HL-60/S4 treated with retinoic acid at 250 ng/mL for 4 days and 3 days (cell line): ENCODE data around the gene RXFP3.

Experiments
- in situ Hi-C: fragments of 300-500 bp; cut with MboI; formaldehyde crosslinking; loops from 2 replicates; pipeline ENCODE4 v1.7.0; 2022; ENCODE audit warnings: low sequenced_read_pairs

The RXFP3 gene

DNA sequence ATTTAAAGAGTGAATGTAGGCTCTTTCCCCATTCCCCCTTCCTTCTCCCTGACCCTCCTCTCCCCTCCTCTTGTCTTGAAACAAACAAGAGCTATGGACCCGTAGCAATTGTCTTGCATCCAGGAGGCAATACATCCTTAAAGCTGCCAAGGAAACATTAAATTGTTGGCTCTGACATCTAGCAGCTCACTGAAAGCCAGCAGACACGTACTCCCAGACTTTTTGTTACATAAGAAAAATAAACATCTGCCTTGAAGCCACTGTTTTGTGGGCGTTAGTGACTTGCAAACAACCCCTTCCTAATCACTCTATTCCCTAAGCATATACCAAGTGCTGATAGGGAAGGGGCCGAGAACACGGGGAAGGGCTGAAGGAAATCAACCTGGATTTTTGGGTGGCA is 39.7 kb downstream of the RXFP3 start:
- in situ Hi-C loops: loop anchor here (25.0 kb wide), 1 partner anchor 486 kb away; no protein-coding TSS in a partner anchor

DNA sequence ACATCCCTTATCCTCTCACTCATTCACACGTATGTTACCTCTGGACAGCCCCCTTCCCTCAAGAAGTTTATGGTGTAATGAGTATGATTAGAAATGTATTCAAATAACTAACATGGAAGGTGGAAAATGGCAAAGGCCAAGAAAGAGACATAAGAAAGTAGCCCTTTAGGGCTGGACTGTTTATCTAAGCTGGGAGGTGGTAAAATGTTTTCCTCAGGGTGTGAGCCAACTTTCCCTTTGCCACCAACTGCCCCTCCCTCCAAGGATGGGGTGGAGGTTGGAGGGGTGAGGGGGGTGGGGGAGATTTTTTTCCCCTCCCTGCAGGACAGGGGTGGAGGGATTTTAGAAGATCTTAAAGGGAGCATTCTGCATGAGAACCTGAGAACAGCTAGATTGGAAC is 40.1 kb downstream of the RXFP3 start:
- in situ Hi-C loops: loop anchor here (25.0 kb wide), 1 partner anchor 486 kb away; no protein-coding TSS in a partner anchor

DNA sequence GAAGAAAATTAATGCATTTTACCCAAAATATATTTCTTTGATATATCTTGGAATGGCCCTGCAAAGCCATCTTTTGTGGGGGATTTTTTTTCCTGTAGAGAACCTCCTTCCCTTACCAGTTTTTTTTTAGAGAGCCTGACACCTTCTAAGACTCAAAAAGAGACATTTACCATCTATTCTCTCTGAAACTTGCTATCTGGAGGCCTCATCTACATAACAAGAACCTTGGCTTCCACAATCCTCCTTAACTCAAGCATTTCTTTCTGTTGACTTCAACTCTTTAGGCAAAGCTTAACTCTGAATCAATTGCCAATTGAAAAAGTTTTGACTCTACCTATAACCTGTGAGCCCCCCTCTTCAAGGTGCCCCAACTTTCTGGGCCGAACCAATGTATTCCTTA is 42.1 kb downstream of the RXFP3 start:
- in situ Hi-C loops: loop anchor here (25.0 kb wide), 1 partner anchor 484 kb away; no protein-coding TSS in a partner anchor

DNA sequence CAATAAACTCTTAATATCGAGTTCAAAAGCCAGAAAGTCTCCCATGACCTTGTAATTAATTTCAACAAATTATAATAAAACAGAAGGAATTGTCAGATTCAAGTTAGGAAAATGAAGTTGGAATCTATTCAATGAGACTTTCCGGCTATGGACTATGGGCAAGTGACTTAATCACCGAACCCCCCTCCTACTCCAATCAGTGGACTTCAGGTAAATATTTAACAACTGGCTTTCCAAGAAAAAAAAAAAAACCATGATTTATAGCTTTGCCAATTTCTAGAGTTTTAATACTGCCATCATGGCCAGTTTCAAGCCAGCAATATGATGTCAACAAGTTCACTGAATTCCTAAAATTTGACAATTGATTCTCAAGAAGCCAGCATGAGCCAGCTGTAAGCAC is 43.8 kb downstream of the RXFP3 start:
- in situ Hi-C loops: loop anchor here (25.0 kb wide), 1 partner anchor 482 kb away; no protein-coding TSS in a partner anchor

DNA sequence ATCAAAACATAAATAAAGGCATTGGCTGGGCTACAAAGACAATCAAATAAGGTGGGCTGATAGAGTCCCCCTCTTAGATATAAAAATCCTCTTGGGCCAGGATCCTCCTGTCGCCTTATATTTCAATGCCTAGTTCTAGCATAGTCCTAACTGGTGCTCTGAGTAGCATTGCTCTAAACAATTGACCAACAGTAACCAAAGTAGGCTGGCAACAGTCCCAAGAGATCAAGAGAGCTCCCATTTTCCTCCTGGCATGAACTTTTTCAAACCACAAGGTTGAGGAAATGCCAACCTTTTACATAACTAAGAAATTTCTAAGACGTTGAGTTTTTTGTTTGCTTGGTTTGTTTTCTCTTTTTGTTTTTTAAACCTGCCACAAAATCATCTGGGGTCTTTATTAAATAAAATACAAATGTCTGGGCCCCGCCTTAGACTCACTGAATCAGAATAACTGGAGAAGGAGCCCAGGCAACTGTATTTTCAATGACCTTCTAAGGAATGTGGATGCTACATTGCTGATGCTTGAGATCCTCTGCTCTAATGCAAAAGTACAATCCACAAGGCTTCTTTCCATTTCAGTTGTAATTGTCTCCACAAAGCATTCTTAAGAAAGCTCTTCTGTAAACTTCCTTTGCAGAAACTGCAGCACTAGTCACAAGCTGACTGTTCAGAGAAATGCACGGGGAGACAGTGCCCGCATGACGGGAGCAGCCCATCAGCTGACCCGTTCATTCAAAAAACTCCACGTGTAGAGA is 45.4 kb downstream of the RXFP3 start:
- in situ Hi-C loops: loop anchor here (25.0 kb wide), 1 partner anchor 481 kb away; no protein-coding TSS in a partner anchor

DNA sequence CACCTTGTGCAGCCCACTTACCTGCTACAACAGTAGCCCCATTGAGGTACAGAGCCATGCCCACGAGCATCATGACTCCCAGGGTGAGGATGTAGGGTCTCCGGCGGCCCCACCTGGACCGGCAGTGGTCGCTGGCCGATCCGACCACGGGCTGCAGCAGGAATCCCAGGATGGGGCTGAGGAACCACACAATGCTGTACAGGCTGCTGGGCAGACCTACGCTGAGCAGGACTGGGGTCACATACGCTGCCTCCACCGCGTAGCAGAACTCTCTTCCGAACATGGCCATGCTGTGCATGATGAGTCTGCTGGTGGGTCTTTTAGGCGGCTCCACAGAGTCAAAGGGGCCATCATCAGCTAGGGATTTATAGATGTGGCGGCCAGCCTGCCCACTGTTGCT is 48.0 kb downstream of the RXFP3 start:
- in situ Hi-C loops: loop anchor here (25.0 kb wide), 1 partner anchor 478 kb away; no protein-coding TSS in a partner anchor

DNA sequence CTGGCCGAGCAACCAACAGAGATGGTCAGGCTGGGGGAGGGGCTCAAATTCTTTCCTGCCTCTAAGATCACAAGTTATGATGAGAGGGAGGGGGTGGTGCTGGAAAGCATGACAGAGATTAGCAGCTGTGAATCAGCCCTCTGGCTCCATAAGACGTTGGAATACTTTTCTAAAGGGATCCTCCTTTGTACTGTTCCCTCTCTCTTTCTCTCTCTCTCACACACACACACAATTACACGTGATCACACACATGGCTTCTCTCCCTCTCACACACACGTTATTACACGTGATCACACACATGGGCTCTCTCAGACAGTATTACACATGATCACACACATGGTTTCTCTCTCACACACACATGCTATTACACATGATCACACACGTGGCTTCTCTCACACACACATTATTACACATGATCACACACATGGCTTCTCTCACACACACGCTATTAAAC is 48.5 kb downstream of the RXFP3 start, which contains the start of gene SLC45A2:
Gene SLC45A2 (minus strand): TSS at position 23 of the 454 bp plus-strand sequence. CDS start 110 bp downstream, outside the sequence.
- in situ Hi-C loops: loop anchor here (25.0 kb wide), 1 partner anchor 478 kb away; no protein-coding TSS in a partner anchor

DNA sequence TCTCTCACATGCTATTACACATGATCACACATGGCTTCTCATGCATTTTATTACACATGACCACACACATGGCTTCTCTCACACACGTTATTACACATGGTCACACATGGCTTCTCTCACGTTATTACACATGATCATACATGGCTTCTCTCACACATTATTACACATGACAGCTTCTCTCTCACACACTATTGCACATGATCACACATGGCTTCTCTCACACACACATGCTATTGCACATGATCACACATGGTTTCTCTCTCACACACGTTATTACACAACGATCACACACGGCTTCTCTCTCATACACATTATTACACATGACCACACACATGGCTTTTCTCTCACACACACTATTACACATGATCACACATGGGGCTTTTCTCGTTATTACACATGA is 49.3 kb downstream of the RXFP3 start:
- in situ Hi-C loops: loop anchor here (25.0 kb wide), 1 partner anchor 477 kb away; no protein-coding TSS in a partner anchor
